Measurements from ENCODE around the gene YES1. TPM values are rescaled to one million over a fixed set of nuclear protein-coding genes. Genes with fewer than 3 reads are reported as not detected.

Gene YES1
- total RNA-seq, 1 experiment from 2014 or later: 84.5 TPM

- Histone ChIP-seq H3K27me3 (ENCODE audit: insufficient read depth, low read length) (no peaks in the 10 kb centered on the region), H3K79me2 (ENCODE audit: insufficient read depth, low read length) (peaks cover 28% of the 10 kb centered on the region), H3K9me3 (ENCODE audit: control insufficient read depth in 1 of 2, insufficient read depth in 1 of 2, low read depth in 1 of 2, low read length in 2 of 2) (no peaks in the 10 kb centered on the region), H3K4me2 (ENCODE audit: low read length) (no peak overlapping the region), H3K9ac (ENCODE audit: low read length) (no peak overlapping the region), H2AFZ (ENCODE audit: low read depth, low read length, poor library complexity, severe bottlenecking) (no peak overlapping the region), H3K27ac (ENCODE audit: low read depth, low read length) (no peak overlapping the region), H3K36me3 (ENCODE audit: control insufficient read depth in 1 of 2, insufficient read depth in 2 of 2, low read length in 2 of 2) (peaks cover 58 to 62% of the 10 kb centered on the region in 2 experiments), H3K4me3 (replicated peaks in 1 of 2; ENCODE audit: low read depth in 1 of 2, low read length in 2 of 2) (no peak overlapping the region), H4K20me1 (ENCODE audit: insufficient read depth) (peaks cover 6% of the 10 kb centered on the region; the same call in 1 of the 2 replicates), H3K4me1 (ENCODE audit: control insufficient read depth in 1 of 2, insufficient read depth in 2 of 2, low read length in 2 of 2) (no peaks in the 10 kb centered on the region), H3K9me2 (ENCODE audit: insufficient read depth) (no peaks in the 10 kb centered on the region)
- RAD21 ChIA-PET (ENCODE audit: low non-redundant PET in 1 of 2, low total read pairs in 2 of 2, uncharacterized antibody in 2 of 2, unreplicated experiment in 2 of 2): no interaction called here
- intact Hi-C loops (cut with micrococcal nuclease): no loop called here
- POLR2A ChIA-PET: no interaction called here
- CTCF ChIA-PET: no interaction called here
- BruUV-seq (replicated peaks): no TSS peak
- ATAC-seq (no peak), DNase-seq (ENCODE audit: low read depth, low spot score) (no peak)
- no peak for TF ChIP-seq CEBPB (IDR thresholded peaks at IDR 0.05; ENCODE audit: low read depth)
Observed at GRCh38 chr18:673317-673716, 138.7 kb downstream of the YES1 start.

Other genes starting within 250 kb of the YES1 start
- not detected for gene CETN1, start 231.9 kb downstream of the YES1 start, total RNA-seq (2021; ENCODE audit: unreplicated experiment)
- 0.91 TPM for gene CLUL1, start 215.3 kb downstream of the YES1 start, total RNA-seq (2021; ENCODE audit: unreplicated experiment)
- gene TYMS, start 154.6 kb downstream of the YES1 start, total RNA-seq (2021; ENCODE audit: unreplicated experiment): 245 TPM
- 90.0 TPM for gene ENOSF1, start 99.6 kb downstream of the YES1 start, total RNA-seq (2021; ENCODE audit: unreplicated experiment)
- gene ADCYAP1, start 92.6 kb upstream of the YES1 start, total RNA-seq (2021; ENCODE audit: unreplicated experiment): not detected